GM13977 (cell line): ENCODE results near the gene CFAP47.
"Not testable (repeated sequence)": the region's sequence is repeated elsewhere in the genome, so short reads cannot be mapped to it uniquely, and the experiment has no call there.

ENCODE experiments used
- DNase-seq: peaks from one replicate; pipeline ENCODE4 v3.0.0; 2012; ENCODE audit warnings: low spot score
- in situ Hi-C: fragments of 300-500 bp; cut with MboI; formaldehyde crosslinking; loops from one replicate; pipeline ENCODE4 v1.12.0; 2022; ENCODE audit warnings: low sequenced_read_pairs, low pct_unique_long_range_greater_than_20kb, mixed read lengths, inconsistent platforms; ENCODE audit not compliant: unreplicated experiment
- TF ChIP-seq, protein P1 (sequence below): IDR thresholded peaks from 2 replicates; pipeline ENCODE4 v1.5.1; 2012; ENCODE audit warnings: mild to moderate bottlenecking, control low read depth; ENCODE audit not compliant: insufficient read depth; ENCODE audit errors: extremely low read depth, missing control alignments

The CFAP47 gene

DNA sequence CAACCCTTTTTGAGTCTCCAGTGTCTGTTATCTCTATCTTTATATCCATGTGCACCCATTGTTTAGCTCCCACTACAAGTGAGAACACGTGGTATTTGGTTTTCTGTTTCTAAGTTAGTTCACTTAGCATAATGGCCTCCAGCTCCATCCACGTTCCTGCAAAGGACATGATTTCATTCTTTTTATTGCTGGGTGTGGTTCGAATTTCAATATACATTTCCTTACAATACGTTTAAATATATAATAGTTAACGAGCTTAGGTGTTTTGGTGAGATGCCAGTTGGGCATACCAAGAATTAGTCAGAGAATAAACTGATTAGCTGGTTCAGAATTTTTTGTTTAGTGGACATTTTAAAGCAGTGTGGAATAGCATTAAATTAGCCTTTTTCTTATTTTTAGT, 196.7 kb downstream of the CFAP47 start:
- TF ChIP-seq, protein P1, sequence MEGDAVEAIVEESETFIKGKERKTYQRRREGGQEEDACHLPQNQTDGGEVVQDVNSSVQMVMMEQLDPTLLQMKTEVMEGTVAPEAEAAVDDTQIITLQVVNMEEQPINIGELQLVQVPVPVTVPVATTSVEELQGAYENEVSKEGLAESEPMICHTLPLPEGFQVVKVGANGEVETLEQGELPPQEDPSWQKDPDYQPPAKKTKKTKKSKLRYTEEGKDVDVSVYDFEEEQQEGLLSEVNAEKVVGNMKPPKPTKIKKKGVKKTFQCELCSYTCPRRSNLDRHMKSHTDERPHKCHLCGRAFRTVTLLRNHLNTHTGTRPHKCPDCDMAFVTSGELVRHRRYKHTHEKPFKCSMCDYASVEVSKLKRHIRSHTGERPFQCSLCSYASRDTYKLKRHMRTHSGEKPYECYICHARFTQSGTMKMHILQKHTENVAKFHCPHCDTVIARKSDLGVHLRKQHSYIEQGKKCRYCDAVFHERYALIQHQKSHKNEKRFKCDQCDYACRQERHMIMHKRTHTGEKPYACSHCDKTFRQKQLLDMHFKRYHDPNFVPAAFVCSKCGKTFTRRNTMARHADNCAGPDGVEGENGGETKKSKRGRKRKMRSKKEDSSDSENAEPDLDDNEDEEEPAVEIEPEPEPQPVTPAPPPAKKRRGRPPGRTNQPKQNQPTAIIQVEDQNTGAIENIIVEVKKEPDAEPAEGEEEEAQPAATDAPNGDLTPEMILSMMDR = no peak
- no peak for DNase-seq
- in situ Hi-C loops = no loop called here

DNA sequence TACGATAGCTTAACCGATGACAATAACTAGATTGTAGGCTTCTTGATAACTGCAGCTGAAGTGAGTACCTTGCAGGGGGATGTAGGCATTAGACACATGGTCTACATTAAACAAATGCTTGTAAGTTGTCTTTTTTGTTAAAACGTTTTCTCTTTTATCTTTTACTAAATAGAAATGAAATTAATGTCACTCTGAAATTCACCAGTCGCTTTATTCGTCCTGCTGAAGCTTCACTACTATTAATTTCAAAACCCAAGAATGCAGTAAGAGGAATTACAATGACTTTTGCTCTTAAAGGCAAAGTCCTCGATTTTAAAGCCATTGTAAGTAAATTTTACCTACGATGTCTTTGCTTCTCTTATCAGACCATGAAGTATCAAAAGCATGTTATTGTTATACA, 239.7 kb downstream of the CFAP47 start:
- no peak for DNase-seq
- TF ChIP-seq, protein P1 = no peak

DNA sequence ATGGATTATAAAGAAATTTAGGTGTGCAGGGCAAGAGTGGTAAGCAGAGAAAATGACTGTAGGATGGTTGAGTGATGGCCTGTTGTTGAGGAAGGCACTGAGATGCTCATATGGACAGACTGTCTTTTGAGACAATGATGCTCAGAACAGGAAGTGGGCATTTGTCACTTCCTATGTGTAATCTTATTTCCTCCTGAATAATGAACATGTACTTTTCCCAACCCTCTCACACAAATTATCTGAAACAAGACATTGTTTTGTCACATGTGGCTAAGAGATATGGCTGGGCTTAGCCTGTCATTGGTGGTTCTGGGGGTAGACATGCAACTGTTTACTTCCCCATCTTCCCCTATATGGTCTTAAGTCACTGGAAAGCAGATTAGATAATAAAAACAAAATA, 240.5 kb downstream of the CFAP47 start:
- in situ Hi-C loops = no loop called here
- DNase-seq = no peak
- TF ChIP-seq, protein P1 = no peak

More for the DNA sequence above, 239.7 kb downstream of the CFAP47 start:
- in situ Hi-C loops = no loop called here

DNA sequence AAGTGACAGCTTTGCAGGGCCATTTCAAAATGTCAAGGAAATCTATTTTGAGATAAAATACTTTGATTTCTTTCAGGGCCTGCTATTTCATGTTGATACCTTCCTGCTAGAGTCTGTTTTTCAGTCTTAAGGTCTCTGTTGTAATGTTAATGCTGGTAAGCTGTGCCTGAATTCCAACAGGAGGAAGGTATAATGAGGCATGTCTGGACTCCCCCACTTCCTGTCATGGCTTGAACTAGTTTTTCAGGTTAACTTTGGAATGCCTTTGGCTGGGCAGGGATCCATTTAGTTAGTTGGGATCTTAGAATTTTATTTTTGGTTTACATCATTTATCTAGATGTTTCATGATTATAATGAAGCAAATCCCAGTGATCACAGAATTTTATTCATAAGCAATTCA, 279.0 kb downstream of the CFAP47 start:
- no peak for DNase-seq
- TF ChIP-seq, protein P1 = no peak
- in situ Hi-C loops = no loop called here

DNA sequence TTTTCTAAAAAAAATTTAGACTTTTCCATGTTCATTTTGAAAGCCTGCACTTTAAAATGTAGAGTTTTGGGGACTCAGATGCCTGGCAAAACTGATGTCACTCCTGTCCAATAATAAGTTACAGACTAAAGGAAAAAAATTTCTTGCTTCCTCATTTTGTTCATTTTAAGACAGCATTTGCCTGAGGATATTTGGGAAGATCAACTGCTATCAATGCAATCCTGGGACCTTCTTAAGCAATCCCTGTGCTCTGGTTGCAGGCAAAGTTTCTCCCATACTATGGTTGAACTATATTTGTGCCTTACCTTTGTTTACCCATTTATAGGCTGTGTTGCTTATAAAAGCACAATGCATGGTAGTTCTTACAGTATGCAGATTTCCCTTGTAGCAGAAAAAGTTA, 280.4 kb downstream of the CFAP47 start:
- TF ChIP-seq, protein P1 = no peak
- in situ Hi-C loops = no loop called here
- DNase-seq = no peak

DNA sequence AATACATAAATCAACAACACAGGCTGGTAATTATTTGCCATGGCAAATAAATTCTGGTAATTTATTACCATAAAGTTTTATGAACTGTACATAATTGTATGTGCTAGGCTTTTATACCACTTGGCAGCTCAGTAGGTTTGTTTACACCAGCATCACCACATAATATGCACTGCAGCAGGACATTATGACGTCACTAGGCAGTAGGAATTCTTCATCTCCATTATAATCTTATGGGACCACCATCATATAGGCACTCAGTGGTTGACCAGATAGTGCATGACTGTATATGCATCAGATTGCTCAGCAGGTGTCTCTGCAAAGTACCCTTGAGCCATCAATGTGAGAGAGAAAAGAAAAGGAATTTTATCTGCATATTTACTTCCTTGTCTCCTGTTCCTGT, 295.4 kb downstream of the CFAP47 start:
- DNase-seq = no peak
- TF ChIP-seq, protein P1 = no peak
- in situ Hi-C loops = no loop called here

DNA sequence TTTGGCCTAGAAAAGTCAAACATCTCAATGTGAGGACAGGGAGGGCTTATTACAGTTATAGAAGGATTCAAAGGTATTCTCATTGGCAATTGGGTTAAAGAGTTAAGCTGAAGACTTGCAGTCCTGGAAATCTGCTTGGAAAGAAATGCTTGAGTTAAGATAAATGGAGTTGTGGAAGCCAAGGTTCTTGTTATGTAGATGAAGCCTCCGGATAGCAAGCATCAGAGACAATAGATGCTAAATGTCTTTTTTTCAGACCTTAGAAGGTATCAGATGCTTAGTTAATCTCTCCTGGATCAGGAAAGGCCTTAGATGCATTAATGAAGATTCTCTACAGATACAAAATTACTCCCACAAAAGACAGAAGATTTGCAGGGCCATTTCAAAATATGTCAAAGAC, 299.3 kb downstream of the CFAP47 start:
- TF ChIP-seq, protein P1 = no peak
- no peak for DNase-seq
- in situ Hi-C loops = no loop called here

DNA sequence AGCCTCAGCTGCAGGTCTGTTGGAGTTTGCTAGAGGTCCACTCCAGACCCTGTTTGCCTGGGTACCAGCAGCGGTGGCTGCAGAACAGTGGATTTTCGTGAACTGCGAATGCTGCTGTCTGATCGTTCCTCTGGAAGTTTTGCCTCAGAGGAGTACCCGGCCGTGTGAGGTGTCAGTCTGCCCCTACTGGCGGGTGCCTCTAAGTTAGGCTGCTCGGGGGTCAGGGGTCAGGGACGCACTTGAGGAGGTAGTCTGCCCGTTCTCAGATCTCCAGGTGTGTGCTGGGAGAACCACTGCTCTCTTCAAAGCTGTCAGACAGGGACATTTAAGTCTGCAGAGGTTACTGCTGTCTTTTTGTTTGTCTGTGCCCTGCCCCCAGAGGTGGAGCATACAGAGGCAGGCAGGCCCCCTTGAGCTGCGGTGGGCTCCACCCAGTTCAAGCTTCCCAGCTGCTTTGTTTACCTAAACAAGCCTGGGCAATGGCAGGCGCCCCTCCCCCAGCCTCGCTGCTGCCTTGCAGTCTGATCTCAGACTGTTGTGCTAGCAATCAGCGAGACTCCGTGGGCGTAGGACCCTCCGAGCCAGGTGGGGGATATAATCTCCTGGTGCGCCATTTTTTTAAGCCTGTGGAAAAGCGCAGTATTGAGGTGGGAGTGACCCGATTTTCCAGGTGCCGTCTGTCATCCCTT, 315.4 kb downstream of the CFAP47 start:
- in situ Hi-C loops, DNase-seq: not testable (repeated sequence)
